ENCODE results near the gene ADAMTS2. TPM values are rescaled to one million over a fixed set of nuclear protein-coding genes. Genes with fewer than 3 reads are reported as not detected.

Gene ADAMTS2
- total and polyA plus RNA-seq, 2 of the 4 experiments (the other 2 are of a cell fraction), result 19.0 to 58.8 TPM

DNA sequence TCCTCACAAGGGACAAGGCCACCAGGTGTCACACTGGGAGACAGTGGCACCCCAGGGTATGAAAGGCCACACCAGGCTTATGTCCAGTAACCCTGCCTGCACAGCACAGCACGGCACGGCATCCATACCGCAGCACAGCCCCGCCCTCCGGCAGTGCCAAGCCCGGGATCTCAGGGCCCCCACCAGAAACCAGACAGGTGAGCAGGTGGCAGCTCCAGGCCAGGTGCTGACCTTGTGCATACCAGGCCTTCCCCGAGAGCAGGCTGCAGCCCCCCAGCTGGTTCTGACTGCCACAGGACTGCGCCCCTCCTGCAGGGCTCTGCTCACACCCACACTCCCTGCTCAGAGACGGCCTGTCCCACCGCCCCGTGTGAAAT, 56.5 kb downstream of the ADAMTS2 start:
- Histone ChIP-seq H3K9me3 (ENCODE audit: control insufficient read depth, insufficient read depth, low read length) (no peaks in the 10 kb centered on the region), H3K9me1 (ENCODE audit: insufficient read depth, low read length) (peaks cover 15% of the 10 kb centered on the region), H4K8ac (ENCODE audit: low read depth in 2 of 2, low read length in 2 of 2) (no peak overlapping the region), H3K4me1 (ENCODE audit: control insufficient read depth, insufficient read depth, low read length) (peaks cover 16% of the 10 kb centered on the region), H2AFZ (replicated peaks; ENCODE audit: low read length, poor library complexity) (no peak overlapping the region), H3K36me3 (ENCODE audit: control insufficient read depth, insufficient read depth, low read length) (peaks cover 2% of the 10 kb centered on the region; the same call in 1 of the 2 replicates), H4K91ac (ENCODE audit: insufficient read depth, low read depth, low read length) (no peak overlapping the region), H3K56ac (ENCODE audit: extremely low read depth, insufficient read depth, low read length) (no peak overlapping the region), H3K4ac (ENCODE audit: low read depth, low read length) (no peak overlapping the region), H2AK5ac (ENCODE audit: low read depth, low read length) (0 out of 2 replicates have a peak overlapping the region, but pooled peaks have one; percentile 16), H3K79me1 (ENCODE audit: low read depth in 1 of 2, low read length in 2 of 2) (peaks cover 30 to 74% of the 10 kb centered on the region in 2 experiments), H3K14ac (replicated peaks; ENCODE audit: low read depth, low read length) (no peak overlapping the region), H2BK120ac (ENCODE audit: low read depth, low read length) (no peak overlapping the region), H2AK9ac (replicated peaks; ENCODE audit: low read depth, low read length, poor library complexity) (no peak overlapping the region), H2BK5ac (ENCODE audit: low read depth, low read length, poor library complexity, severe bottlenecking) (no peak overlapping the region), H2BK15ac (ENCODE audit: low read depth, low read length) (no peak overlapping the region), H4K20me1 (ENCODE audit: insufficient read depth, low read length) (peaks cover 3% of the 10 kb centered on the region), H2BK20ac (ENCODE audit: low read depth, low read length) (no peak overlapping the region), H3K18ac (ENCODE audit: low read depth, low read length) (no peak overlapping the region), H3K9ac (ENCODE audit: low read depth, low read length) (no peak overlapping the region), H3K27ac (ENCODE audit: insufficient read depth, low read length) (no peak overlapping the region), H3K4me3 (ENCODE audit: insufficient read depth, low read depth, low read length) (no peak overlapping the region), H4K5ac (ENCODE audit: low read depth, low read length) (no peak overlapping the region), H3K4me2 (ENCODE audit: low read depth, low read length) (no peak overlapping the region), H3K23ac (ENCODE audit: low read depth, low read length) (no peak overlapping the region), H3K27me3 (ENCODE audit: control insufficient read depth, insufficient read depth, low read length) (no peaks in the 10 kb centered on the region)
- ChIA-PET POLR2A (ENCODE audit: unreplicated experiment) (no interaction called here), CTCF (no interaction called here)
- WGBS, 2 experiments (ENCODE audit: extremely low coverage in 2 of 2, insufficient read length in 1 of 2), result 80% methylated on average over 1 of the region's 11 CpGs; no CpG with 5 or more reads in 1 of the 2 experiments
- dilution Hi-C loops (cut with HindIII; ENCODE audit: low sequenced_read_pairs, unreplicated experiment), result no loop called here
- in situ Hi-C loops (cut with MboI; ENCODE audit: low sequenced_read_pairs), result no loop called here
- DNase-seq (no peak), ATAC-seq (ENCODE audit: low read depth) (no peak)
- intact Hi-C loops (cut with micrococcal nuclease), result no loop called here
- BruUV-seq (replicated peaks), result no TSS peak
- TF ChIP-seq, protein P1, sequence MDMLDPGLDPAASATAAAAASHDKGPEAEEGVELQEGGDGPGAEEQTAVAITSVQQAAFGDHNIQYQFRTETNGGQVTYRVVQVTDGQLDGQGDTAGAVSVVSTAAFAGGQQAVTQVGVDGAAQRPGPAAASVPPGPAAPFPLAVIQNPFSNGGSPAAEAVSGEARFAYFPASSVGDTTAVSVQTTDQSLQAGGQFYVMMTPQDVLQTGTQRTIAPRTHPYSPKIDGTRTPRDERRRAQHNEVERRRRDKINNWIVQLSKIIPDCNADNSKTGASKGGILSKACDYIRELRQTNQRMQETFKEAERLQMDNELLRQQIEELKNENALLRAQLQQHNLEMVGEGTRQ (IDR thresholded peaks at IDR 0.05; ENCODE audit: low read depth, low read length), result no peak
- TF ChIP-seq, protein P2, sequence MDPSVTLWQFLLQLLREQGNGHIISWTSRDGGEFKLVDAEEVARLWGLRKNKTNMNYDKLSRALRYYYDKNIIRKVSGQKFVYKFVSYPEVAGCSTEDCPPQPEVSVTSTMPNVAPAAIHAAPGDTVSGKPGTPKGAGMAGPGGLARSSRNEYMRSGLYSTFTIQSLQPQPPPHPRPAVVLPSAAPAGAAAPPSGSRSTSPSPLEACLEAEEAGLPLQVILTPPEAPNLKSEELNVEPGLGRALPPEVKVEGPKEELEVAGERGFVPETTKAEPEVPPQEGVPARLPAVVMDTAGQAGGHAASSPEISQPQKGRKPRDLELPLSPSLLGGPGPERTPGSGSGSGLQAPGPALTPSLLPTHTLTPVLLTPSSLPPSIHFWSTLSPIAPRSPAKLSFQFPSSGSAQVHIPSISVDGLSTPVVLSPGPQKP (IDR thresholded peaks at IDR 0.05; ENCODE audit: borderline replicate concordance, low read depth, low read length), result no peak
- TF ChIP-seq RCOR1 (IDR thresholded peaks at IDR 0.05; ENCODE audit: insufficient replicate concordance, low read length) (no peak), RFX5 (IDR thresholded peaks at IDR 0.05; ENCODE audit: low read depth, low read length) (no peak), MXI1 (IDR thresholded peaks at IDR 0.05; ENCODE audit: borderline replicate concordance, low read depth, low read length) (no peak), POLR2A (IDR thresholded peaks at IDR 0.05; ENCODE audit: low read depth, low read length) (no peak), MAFK (IDR thresholded peaks at IDR 0.05; ENCODE audit: low read depth, low read length) (no peak), MAZ (IDR thresholded peaks at IDR 0.05; ENCODE audit: borderline replicate concordance, low read depth, low read length) (no peak), CEBPB (IDR thresholded peaks at IDR 0.05; ENCODE audit: low read depth, low read length) (no peak), NFE2L2 (IDR thresholded peaks at IDR 0.05; ENCODE audit: low read depth, low read length) (no peak)
